ENCODE measurements around the gene C19orf38.

The C19orf38 gene

GRCh38 chr19:10870955-10871603, 22.9 kb downstream of the C19orf38 start, which contains the start of gene CARM1:
TSS of gene CARM1 (plus strand) at chr19:10871553. CDS start at chr19:10871703, 150 bp downstream.
- Histone ChIP-seq H3K4ac (ENCODE audit: low read length) (no peak within 1 kb of the TSS), H3K18ac (ENCODE audit: low read length) (peak within 1 kb of the TSS; percentile 98), H3K9me3 (replicated peaks in 1 of 2; ENCODE audit: control insufficient read depth in 2 of 2, insufficient read depth in 1 of 2, low read depth in 1 of 2, low read length in 2 of 2) (no peaks in the 10 kb centered on the region), H2BK12ac (ENCODE audit: low read length) (peak within 1 kb of the TSS; percentile 30), H3K14ac (ENCODE audit: low read length) (peak within 1 kb of the TSS; percentile 56), H2BK5ac (ENCODE audit: low read length) (peak within 1 kb of the TSS; percentile 93), H2BK120ac (ENCODE audit: low read depth, low read length) (no peak within 1 kb of the TSS), H3K23ac (ENCODE audit: low read depth, low read length, poor library complexity) (peak within 1 kb of the TSS; percentile 85), H3K36me3 (replicated peaks in 1 of 2; ENCODE audit: control insufficient read depth in 2 of 2, insufficient read depth in 2 of 2, low read length in 2 of 2) (peaks cover 0 to 15% of the 10 kb centered on the region in 2 donors), H2BK15ac (ENCODE audit: low read length) (peak within 1 kb of the TSS; percentile 81), H3K9ac (ENCODE audit: low read depth, low read length, poor library complexity) (peak within 1 kb of the TSS; percentile 99), H3K27ac (replicated peaks; ENCODE audit: low read length) (peak within 1 kb of the TSS; percentile 99), H4K91ac (ENCODE audit: low read depth, low read length, poor library complexity) (peak within 1 kb of the TSS; percentile 85), H2AK5ac (ENCODE audit: low read depth, low read length) (peak within 1 kb of the TSS; percentile 94), H2AFZ (ENCODE audit: low read length) (peak within 1 kb of the TSS; percentile 94), H3K4me2 (ENCODE audit: insufficient read depth, low read length, poor library complexity, severe bottlenecking) (peak within 1 kb of the TSS; percentile 87), H3K79me1 (ENCODE audit: low read depth, low read length) (peaks cover 5% of the 10 kb centered on the region), H4K8ac (ENCODE audit: low read depth, low read length) (no peak within 1 kb of the TSS), H3K27me3 (ENCODE audit: control insufficient read depth in 3 of 3, insufficient read depth in 3 of 3, low read depth in 1 of 3, low read length in 3 of 3) (no peaks in the 10 kb centered on the region), H3K4me3 (ENCODE audit: low read length in 2 of 2) (peak within 1 kb of the TSS; percentile 98 to 99), H3K4me1 (ENCODE audit: control insufficient read depth in 2 of 2, insufficient read depth in 1 of 2, low read depth in 1 of 2, low read length in 2 of 2) (peaks cover 4 to 8% of the 10 kb centered on the region in 2 donors)
- DNase-seq (ENCODE audit: low spot score) = peak; percentile 99
- WGBS, 2 donors (ENCODE audit: extremely low coverage in 2 of 2, insufficient read length in 2 of 2, insufficient replicate concordance in 1 of 2) = no CpG with 5 or more reads among the region's 99 CpGs

- peak overlapping the region; percentile 85 for H2AFZ ChIP-seq (ENCODE audit: low read length)
- peak overlapping the region; percentile 99 for H3K9ac ChIP-seq (ENCODE audit: low read depth, low read length, poor library complexity)
- peaks cover 8 to 9% of the 10 kb centered on the region in 2 donors for H3K4me1 ChIP-seq (ENCODE audit: control insufficient read depth in 2 of 2, insufficient read depth in 1 of 2, low read depth in 1 of 2, low read length in 2 of 2)
- no peak overlapping the region for H3K4ac ChIP-seq (ENCODE audit: low read length)
- H2BK15ac ChIP-seq (ENCODE audit: low read length) = peak overlapping the region; percentile 81
- H4K8ac ChIP-seq (ENCODE audit: low read depth, low read length) = no peak overlapping the region
- WGBS, 2 donors (ENCODE audit: extremely low coverage in 2 of 2, insufficient read length in 2 of 2, insufficient replicate concordance in 1 of 2) = no CpG with 5 or more reads among the region's 90 CpGs
- peak overlapping the region; percentile 94 for H2AK5ac ChIP-seq (ENCODE audit: low read depth, low read length)
- H2BK120ac ChIP-seq (ENCODE audit: low read depth, low read length) = no peak overlapping the region
- H3K14ac ChIP-seq (ENCODE audit: low read length) = peak overlapping the region; percentile 56
- H3K4me2 ChIP-seq (ENCODE audit: insufficient read depth, low read length, poor library complexity, severe bottlenecking) = peak overlapping the region; percentile 73
- no peak overlapping the region for H2BK12ac ChIP-seq (ENCODE audit: low read length)
- peak overlapping the region; percentile 85 for H3K23ac ChIP-seq (ENCODE audit: low read depth, low read length, poor library complexity)
- no peaks in the 10 kb centered on the region for H3K27me3 ChIP-seq (ENCODE audit: control insufficient read depth in 3 of 3, insufficient read depth in 3 of 3, low read depth in 1 of 3, low read length in 3 of 3)
- H3K79me1 ChIP-seq (ENCODE audit: low read depth, low read length) = peaks cover 12% of the 10 kb centered on the region
- H3K27ac ChIP-seq (replicated peaks; ENCODE audit: low read length) = peak overlapping the region; percentile 79
- peak overlapping the region; percentile 98 for H3K18ac ChIP-seq (ENCODE audit: low read length)
- H3K36me3 ChIP-seq (replicated peaks in 1 of 2; ENCODE audit: control insufficient read depth in 2 of 2, insufficient read depth in 2 of 2, low read length in 2 of 2) = peaks cover 0 to 21% of the 10 kb centered on the region in 2 donors
- H2BK5ac ChIP-seq (ENCODE audit: low read length) = peak overlapping the region; percentile 93
- no peak for DNase-seq (ENCODE audit: low spot score)
- no peaks in the 10 kb centered on the region for H3K9me3 ChIP-seq (replicated peaks in 1 of 2; ENCODE audit: control insufficient read depth in 2 of 2, insufficient read depth in 1 of 2, low read depth in 1 of 2, low read length in 2 of 2)
- H4K91ac ChIP-seq (ENCODE audit: low read depth, low read length, poor library complexity) = peak overlapping the region; percentile 85
- H3K4me3 ChIP-seq (ENCODE audit: low read length in 2 of 2) = peak overlapping the region; percentile 98 to 99
Measured at GRCh38 chr19:10871711-10872545, 23.7 kb downstream of the C19orf38 start.

- Histone ChIP-seq H3K18ac (ENCODE audit: low read length) (peak overlapping the region; percentile 98), H3K23ac (ENCODE audit: low read depth, low read length, poor library complexity) (peak overlapping the region; percentile 85), H3K27me3 (ENCODE audit: control insufficient read depth in 3 of 3, insufficient read depth in 3 of 3, low read depth in 1 of 3, low read length in 3 of 3) (no peaks in the 10 kb centered on the region), H2BK12ac (ENCODE audit: low read length) (no peak overlapping the region), H3K14ac (ENCODE audit: low read length) (peak overlapping the region; percentile 21), H2AK5ac (ENCODE audit: low read depth, low read length) (peak overlapping the region; percentile 94), H2BK120ac (ENCODE audit: low read depth, low read length) (no peak overlapping the region), H2BK5ac (ENCODE audit: low read length) (peak overlapping the region; percentile 93), H2AFZ (ENCODE audit: low read length) (peak overlapping the region; percentile 85), H3K9me3 (replicated peaks in 1 of 2; ENCODE audit: control insufficient read depth in 2 of 2, insufficient read depth in 1 of 2, low read depth in 1 of 2, low read length in 2 of 2) (no peaks in the 10 kb centered on the region), H3K4me1 (ENCODE audit: control insufficient read depth in 2 of 2, insufficient read depth in 1 of 2, low read depth in 1 of 2, low read length in 2 of 2) (peaks cover 8 to 9% of the 10 kb centered on the region in 2 donors), H3K4me3 (ENCODE audit: low read length in 2 of 2) (peak overlapping the region; percentile 98 to 99), H3K4ac (ENCODE audit: low read length) (no peak overlapping the region), H3K79me1 (ENCODE audit: low read depth, low read length) (peaks cover 12% of the 10 kb centered on the region), H2BK15ac (ENCODE audit: low read length) (peak overlapping the region; percentile 81), H3K9ac (ENCODE audit: low read depth, low read length, poor library complexity) (peak overlapping the region; percentile 99), H4K8ac (ENCODE audit: low read depth, low read length) (no peak overlapping the region), H3K4me2 (ENCODE audit: insufficient read depth, low read length, poor library complexity, severe bottlenecking) (peak overlapping the region; percentile 73), H3K36me3 (replicated peaks in 1 of 2; ENCODE audit: control insufficient read depth in 2 of 2, insufficient read depth in 2 of 2, low read length in 2 of 2) (peaks cover 0 to 24% of the 10 kb centered on the region in 2 donors), H4K91ac (ENCODE audit: low read depth, low read length, poor library complexity) (no peak overlapping the region), H3K27ac (replicated peaks; ENCODE audit: low read length) (no peak overlapping the region)
- no CpG with 5 or more reads among the region's 16 CpGs for WGBS, 2 donors (ENCODE audit: extremely low coverage in 2 of 2, insufficient read length in 2 of 2, insufficient replicate concordance in 1 of 2)
- DNase-seq (ENCODE audit: low spot score) = no peak
Measured at GRCh38 chr19:10872546-10873107, 24.4 kb downstream of the C19orf38 start.
